Kidney (tissue), 14 donors: Measurements from ENCODE around the gene TLN1. TPM values are rescaled to one million over a fixed set of nuclear protein-coding genes. Genes with fewer than 3 reads are reported as not detected.

Source experiments
- DNase-seq, 5 donors: peaks; one replicate each; pipeline ENCODE4 v3.0.0-alpha.2; 2013 to 2020
- FAIRE-seq: peaks from 2 replicates; lab custom pipeline; 2012; peaks lifted over from hg19 to GRCh38; lab: Jason Lieb, UNC
- H3K27ac ChIP-seq, 2 donors: one replicate each; pipeline ENCODE4 v1.7.0; 2013; ENCODE audit warnings: low read depth in 2 of 2, low read length in 2 of 2, inconsistent platforms in 1 of 2
- H3K27me3 ChIP-seq: one replicate; pipeline ENCODE4 v1.7.1; 2013; ENCODE audit warnings: low read length, inconsistent platforms; ENCODE audit not compliant: control insufficient read depth, insufficient read depth
- H3K36me3 ChIP-seq, 3 donors: one replicate each; pipeline versions ENCODE4 v1.7.0 to v1.7.1; 2013; ENCODE audit warnings: low read length in 3 of 3, control low read depth in 1 of 3, inconsistent platforms in 1 of 3; ENCODE audit not compliant: insufficient read depth in 3 of 3, control insufficient read depth in 2 of 3
- H3K4me1 ChIP-seq, 3 donors: one replicate each; pipeline versions ENCODE4 v1.7.0 to v1.7.1; 2013; ENCODE audit warnings: low read length in 3 of 3, inconsistent platforms in 1 of 3, low read depth in 1 of 3; ENCODE audit not compliant: control insufficient read depth in 2 of 3, insufficient read depth in 2 of 3
- H3K4me3 ChIP-seq, 3 donors: one replicate each; pipeline versions ENCODE4 v1.7.0 to v1.8.1; 2013; ENCODE audit warnings: low read length in 3 of 3, control low read depth in 1 of 3, inconsistent platforms in 1 of 3
- H3K9ac ChIP-seq, 3 donors: one replicate each; pipeline versions ENCODE4 v1.7.0 to v1.7.1; 2013; ENCODE audit warnings: low read length in 3 of 3, control low read depth in 1 of 3, inconsistent platforms in 1 of 3
- H3K9me3 ChIP-seq, 3 donors: one replicate each; pipeline versions ENCODE4 v1.7.0 to v1.7.1; 2013; ENCODE audit warnings: low read length in 3 of 3, control low read depth in 1 of 3, inconsistent platforms in 1 of 3; ENCODE audit not compliant: control insufficient read depth in 2 of 3, insufficient read depth in 1 of 3
- intact Hi-C: fragments of 100-400 bp; cut with DNase I; formaldehyde crosslinking; loops from one replicate; pipeline ENCODE4 v1.11.1; 2022
- polyA plus RNA-seq: library from polyadenylated mRNA; stranded (reverse); fragments of 350-450 nt; fragmentation: Illumina TruSeq; extraction: RNeasy Lipid Tissue Mini Kit (QIAGEN cat#74804); gene quantifications from one replicate; pipeline ENCODE4 v1.2.3, GENCODE V29; 2014; ENCODE audit warnings: low read depth, low replicate concordance; ENCODE audit not compliant: insufficient read depth
- total RNA-seq: library from RNA; stranded (reverse); fragmentation: NEBNext Ultra II Directional; extraction: Animal tissue kit (Norgen Biotek cat#: 25700); gene quantifications from one replicate; pipeline ENCODE4 v1.2.1, GENCODE V29; 2021
- TF ChIP-seq, protein P1 (sequence below): IDR thresholded peaks from 3 replicates; pipeline ENCODE4 v1.5.1; 2012; ENCODE audit warnings: mild to moderate bottlenecking, moderate library complexity, borderline replicate concordance; ENCODE audit not compliant: insufficient read depth; ENCODE audit errors: extremely low read depth
- donor health status: control.
- donor health status: control.
- donor health status: control.
- donor health status: control.
- donor health status: control.
- donor health status: DM: yes; HTN: yes; CAD: no.
- donor health status: Normal renal cell carcinoma (clear cell type).

The TLN1 gene
- total and polyA plus RNA-seq, 2 donors from 2014 or later = 71.7 to 376 TPM

DNA sequence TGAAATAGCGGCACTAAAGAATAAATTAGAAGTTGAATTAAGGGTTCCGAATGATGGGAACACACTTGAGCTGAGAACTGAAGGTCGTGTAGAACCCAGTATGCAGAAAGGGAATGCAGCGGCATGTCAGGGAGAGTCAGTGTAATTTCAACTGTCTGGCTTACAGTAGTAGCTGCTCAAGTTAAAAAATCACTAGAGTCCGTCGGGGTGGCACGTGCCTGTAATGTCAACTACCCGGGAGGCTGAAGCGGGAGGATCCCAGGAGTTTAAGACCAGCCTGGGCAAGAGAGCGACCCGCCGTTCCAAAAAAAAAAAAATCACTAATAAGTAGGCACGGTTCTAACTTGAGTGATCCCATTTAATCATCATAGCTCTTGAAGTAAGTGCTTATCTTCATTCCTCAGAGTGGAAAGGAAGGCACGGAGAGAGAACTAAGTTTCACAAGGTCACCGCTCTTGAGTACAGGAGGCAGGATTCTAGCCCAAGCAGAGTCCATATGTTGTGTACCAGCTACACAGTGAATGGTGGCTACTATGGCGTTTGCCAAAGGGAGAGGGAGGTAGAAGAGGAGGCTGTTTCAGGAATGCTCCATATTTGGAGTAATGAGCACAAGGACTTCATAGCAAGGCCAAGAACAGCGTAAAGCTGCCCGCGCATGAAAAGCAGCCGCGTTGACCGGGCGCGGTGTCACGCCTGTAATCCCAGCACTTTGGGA lies 75.0 kb downstream of the TLN1 start:
- H3K4me1 ChIP-seq = peaks cover 0 to 10% (median 9%) of the 10 kb centered on the region in 3 donors
- no peak for FAIRE-seq
- H3K27ac ChIP-seq = peak overlapping the region; percentile 99 to 100
- intact Hi-C loops = no loop called here
- peaks cover 0 to 10% (median 3%) of the 10 kb centered on the region in 3 donors for H3K36me3 ChIP-seq
- DNase-seq = peak in 2 of 5 donors; percentile 59 to 69
- no peaks in the 10 kb centered on the region for H3K27me3 ChIP-seq
- H3K9ac ChIP-seq = peak overlapping the region; percentile 65 to 97 (median 74)
- peak overlapping the region; percentile 57 to 86 (median 73) for H3K4me3 ChIP-seq
- TF ChIP-seq, protein P1, sequence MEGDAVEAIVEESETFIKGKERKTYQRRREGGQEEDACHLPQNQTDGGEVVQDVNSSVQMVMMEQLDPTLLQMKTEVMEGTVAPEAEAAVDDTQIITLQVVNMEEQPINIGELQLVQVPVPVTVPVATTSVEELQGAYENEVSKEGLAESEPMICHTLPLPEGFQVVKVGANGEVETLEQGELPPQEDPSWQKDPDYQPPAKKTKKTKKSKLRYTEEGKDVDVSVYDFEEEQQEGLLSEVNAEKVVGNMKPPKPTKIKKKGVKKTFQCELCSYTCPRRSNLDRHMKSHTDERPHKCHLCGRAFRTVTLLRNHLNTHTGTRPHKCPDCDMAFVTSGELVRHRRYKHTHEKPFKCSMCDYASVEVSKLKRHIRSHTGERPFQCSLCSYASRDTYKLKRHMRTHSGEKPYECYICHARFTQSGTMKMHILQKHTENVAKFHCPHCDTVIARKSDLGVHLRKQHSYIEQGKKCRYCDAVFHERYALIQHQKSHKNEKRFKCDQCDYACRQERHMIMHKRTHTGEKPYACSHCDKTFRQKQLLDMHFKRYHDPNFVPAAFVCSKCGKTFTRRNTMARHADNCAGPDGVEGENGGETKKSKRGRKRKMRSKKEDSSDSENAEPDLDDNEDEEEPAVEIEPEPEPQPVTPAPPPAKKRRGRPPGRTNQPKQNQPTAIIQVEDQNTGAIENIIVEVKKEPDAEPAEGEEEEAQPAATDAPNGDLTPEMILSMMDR = no peak
- H3K9me3 ChIP-seq = no peaks in the 10 kb centered on the region

- TF ChIP-seq, protein P1 = no peak
- no peak for FAIRE-seq
- H3K4me1 ChIP-seq = peaks cover 0 to 10% (median 9%) of the 10 kb centered on the region in 3 donors
These were observed 75.6 kb downstream of the TLN1 start for GRCh38 chr9:35656348-35656747.

DNA sequence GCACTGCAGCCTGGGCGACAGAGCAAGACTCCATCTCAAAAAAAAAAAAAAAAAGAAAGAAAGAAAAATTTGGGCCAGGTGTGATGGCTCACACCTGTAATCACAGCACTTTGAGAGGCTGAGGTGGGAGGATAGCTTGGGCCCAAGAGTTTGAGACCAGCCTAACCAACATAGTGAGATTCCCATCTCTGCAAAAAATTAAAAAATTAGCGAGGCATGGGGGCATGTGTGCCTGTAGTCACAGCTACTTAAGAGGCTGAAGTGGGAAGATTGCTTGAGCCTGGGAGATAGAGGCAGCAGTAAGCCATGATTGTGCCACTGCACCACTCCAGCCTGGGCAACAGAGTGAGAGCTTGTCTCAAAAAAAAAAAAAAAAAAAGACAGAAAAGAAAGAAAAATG lies 78.4 kb downstream of the TLN1 start:
- Histone ChIP-seq H3K27me3 (no peaks in the 10 kb centered on the region), H3K4me1 (peaks cover 0 to 4% (median 4%) of the 10 kb centered on the region in 3 donors), H3K27ac (no peak overlapping the region), H3K9ac (no peak overlapping the region), H3K4me3 (no peak overlapping the region), H3K36me3 (no peaks in the 10 kb centered on the region), H3K9me3 (no peaks in the 10 kb centered on the region)
- TF ChIP-seq, protein P1 = no peak
- DNase-seq (peak in 1 of 5 donors; percentile 2), FAIRE-seq (no peak)
- intact Hi-C loops = no loop called here

More at GRCh38 chr9:35656348-35656747, 75.6 kb downstream of the TLN1 start:
- H3K27ac ChIP-seq = no peak overlapping the region
- peak in 2 of 5 donors; percentile 52 to 60 for DNase-seq
- no peak overlapping the region for H3K4me3 ChIP-seq
- H3K36me3 ChIP-seq = peaks cover 0 to 10% (median 3%) of the 10 kb centered on the region in 3 donors
- intact Hi-C loops = no loop called here
- no peaks in the 10 kb centered on the region for H3K27me3 ChIP-seq
- no peak overlapping the region for H3K9ac ChIP-seq
- no peaks in the 10 kb centered on the region for H3K9me3 ChIP-seq
